HL-60/S4 treated with retinoic acid at 250 ng/mL for 4 days and 3 days (cell line): ENCODE results near the gene GALNT18.

Experiments used
- in situ Hi-C: fragments of 300-500 bp; cut with MboI; formaldehyde crosslinking; loops from 2 replicates; pipeline ENCODE4 v1.7.0; 2022; ENCODE audit warnings: low sequenced_read_pairs

Gene GALNT18

DNA sequence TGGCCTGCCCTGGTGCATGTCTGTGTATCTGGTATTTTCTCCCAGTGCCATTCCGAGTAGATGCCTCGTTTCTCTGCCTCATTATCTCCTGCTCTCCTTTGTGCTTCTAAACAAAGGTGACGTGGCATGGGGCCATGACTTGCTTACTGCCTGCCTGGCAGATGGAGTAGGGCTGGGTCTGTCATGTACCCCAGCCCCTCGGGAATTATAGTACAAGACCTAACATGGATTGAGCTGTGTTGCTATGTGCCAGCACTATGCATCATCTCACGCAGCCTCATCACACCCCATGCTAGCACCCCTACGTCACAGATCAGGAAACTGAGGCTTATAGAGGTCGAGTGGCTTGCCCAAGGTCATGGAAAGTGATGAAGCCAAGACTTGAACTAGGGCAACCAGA is 88.1 kb downstream of the GALNT18 start:
- in situ Hi-C loops: no loop called here

- in situ Hi-C loops: no loop called here
Observed at GRCh38 chr11:11533057-11533456, 88.7 kb downstream of the GALNT18 start.

- in situ Hi-C loops: no loop called here
Observed at GRCh38 chr11:11532574-11532973, 89.2 kb downstream of the GALNT18 start.

- in situ Hi-C loops: no loop called here
Observed at GRCh38 chr11:11531131-11531908, 90.5 kb downstream of the GALNT18 start.

DNA sequence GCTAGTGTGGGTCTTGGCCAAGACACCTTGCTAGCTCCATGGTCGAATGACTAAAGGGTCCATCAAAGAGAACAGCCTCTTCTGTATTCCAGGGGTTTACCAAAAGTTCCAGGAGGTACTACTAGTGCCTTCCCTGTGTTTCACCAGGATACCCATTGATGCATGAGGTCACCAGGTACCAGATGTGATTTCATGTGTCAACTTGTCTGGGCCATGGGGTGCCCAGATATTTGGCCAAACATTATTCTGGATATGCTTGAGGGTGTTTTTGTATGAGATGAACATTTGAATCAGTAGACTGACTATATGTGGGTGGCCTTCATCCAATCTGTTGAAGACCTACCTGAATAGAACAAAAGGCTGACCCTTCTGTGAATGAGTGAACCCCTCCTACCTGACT is 92.8 kb downstream of the GALNT18 start:
- in situ Hi-C loops: no loop called here

GRCh38 chr11:11525283-11525682 is 96.5 kb downstream of the GALNT18 start:
- in situ Hi-C loops: no loop called here

DNA sequence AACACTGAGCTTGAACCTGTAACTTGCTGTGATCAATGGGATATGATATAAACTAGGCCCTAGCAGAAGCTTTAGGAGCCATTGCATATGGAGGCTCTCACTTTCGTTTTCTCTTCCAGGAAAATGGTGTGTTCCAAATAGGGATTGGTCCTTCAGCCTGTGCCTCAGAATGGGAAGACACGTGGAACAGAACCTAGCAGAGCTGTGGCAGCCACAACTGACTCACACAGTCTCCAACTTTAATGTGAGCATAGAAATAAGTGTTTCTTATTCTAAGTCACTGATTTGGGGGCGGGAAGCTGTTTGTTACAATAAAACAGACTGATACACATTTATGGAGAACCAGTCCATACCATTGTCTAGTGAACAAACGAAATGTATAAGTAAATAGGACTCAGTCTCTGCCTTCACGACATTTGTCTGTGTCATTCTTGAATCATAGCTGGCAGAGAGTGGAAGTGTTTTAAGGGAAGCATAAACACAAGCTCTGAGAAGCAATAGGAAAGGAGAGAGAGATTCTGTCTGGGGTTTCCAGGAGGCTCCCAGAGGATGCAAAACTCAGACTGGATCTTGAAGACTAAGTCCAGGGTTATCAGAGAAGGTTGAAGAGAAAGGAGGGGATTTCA is 97.3 kb downstream of the GALNT18 start:
- in situ Hi-C loops: no loop called here

DNA sequence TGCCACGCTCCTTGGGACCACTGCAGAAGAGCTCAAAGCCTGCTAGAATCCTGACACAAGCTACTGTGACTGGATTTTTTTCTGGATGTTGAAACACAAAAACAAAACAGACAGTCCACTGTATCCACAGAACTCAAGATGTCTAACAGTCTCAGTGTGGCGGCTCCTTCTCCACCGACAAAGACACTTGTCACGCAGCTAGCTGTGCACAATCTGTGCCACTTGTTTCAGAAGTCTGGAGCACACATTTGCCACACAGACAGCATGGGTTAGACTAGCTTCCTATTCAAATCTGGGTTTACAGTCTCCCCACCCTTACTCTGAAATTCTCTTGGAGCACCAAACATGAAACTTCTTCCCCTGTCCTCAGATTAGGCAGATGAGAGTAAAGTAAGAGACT is 99.2 kb downstream of the GALNT18 start:
- in situ Hi-C loops: no loop called here

- in situ Hi-C loops: no loop called here
Observed at GRCh38 chr11:11521306-11522002, 100.4 kb downstream of the GALNT18 start.

DNA sequence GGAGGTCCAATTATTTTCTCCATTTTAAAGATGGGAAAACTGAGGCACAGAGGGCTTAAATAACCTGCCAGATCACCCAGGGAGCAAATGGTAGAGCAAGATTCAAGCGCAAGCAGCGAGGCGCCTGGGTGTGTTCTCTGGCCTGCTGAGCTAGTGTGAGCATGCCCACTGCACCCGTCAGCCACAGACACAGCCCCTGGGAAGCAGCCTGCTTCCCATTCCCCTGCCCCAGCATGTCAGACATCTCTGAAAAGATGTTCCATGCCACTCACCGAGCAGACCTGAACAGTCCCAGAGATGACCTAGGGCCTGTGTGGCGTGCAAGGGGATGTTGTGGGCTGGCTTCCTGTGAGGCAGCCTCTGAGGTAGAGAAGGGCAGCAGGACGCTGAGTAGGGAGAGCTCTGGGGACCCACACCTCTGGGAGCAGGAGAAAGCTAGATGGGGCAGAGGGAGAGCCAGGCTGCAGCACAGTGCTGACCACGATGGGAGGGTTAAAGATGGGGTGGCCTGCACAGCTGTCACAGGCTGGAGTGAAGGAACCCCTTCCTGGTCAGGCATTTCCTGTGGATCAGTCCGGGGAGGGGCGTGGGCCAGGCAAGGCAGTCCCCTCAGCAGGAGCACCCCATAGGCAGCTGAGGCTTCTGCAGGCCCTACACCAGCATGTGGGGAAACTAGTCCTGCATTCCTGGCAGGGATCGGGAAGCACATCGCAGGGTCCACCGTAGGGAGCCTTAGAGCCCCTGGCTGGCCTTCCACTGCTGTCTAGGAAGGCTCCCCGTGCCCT is 101.4 kb downstream of the GALNT18 start:
- in situ Hi-C loops: no loop called here

GRCh38 chr11:11519184-11519583 is 102.6 kb downstream of the GALNT18 start:
- in situ Hi-C loops: no loop called here

- in situ Hi-C loops: no loop called here
Observed at GRCh38 chr11:11514246-11514645, 107.6 kb downstream of the GALNT18 start.

DNA sequence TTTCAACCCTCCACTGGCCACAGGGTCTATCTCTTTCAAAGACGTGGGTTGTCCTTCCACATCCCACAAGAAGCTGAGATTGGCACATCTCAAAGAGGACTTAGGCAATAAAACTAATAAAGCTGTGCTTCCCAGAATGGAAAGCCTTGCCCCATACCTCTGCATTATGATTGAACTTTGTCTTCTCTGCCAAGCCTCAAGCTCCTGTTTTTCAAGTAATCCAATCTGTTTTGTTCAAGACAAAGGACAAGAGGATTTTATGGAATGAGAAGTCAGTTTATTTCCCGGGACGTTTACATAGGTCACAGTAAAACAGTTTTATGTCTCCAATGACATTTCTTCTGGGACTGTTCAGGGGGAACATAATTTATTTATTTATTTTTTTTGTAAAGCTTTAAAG is 108.4 kb downstream of the GALNT18 start:
- in situ Hi-C loops: no loop called here

DNA sequence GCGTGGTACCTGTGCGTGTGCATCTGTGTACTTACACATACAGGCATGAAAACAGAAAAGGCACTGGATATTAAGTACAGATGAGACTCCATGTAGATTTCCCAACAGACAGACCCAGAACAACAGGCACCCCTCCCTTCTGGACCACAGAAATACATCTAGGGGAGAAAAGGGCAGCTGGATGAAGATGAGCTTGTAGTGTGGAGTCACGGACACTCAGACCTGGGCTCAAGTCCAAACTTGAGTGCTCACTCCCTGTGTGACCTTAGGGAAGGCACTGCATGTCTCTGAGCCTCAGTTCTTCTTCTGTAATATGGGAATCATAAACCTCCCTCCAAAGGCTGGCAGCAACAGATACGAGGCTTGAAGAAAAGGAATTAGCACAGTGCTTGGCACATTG is 108.9 kb downstream of the GALNT18 start:
- in situ Hi-C loops: no loop called here

GRCh38 chr11:11512502-11512901 is 109.3 kb downstream of the GALNT18 start:
- in situ Hi-C loops: no loop called here

DNA sequence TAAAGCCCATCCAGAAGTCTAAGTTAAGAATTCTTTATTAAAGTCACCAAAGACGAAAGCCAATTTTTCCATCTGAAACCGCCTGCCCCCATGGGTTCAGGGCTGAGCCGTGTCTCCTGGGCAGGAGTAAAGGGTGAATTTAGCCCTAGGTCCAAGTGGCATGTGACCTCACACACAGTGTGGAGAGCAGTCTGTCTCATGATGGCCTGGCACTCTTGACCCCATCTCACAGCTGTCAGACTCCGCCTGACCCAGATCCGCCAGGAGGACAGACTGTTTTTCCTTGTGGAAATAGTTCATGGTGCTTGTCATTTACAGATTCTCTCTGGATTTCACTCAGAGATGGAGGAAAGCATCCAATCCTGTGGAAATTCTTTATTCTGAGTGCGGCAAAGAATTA is 109.7 kb downstream of the GALNT18 start:
- in situ Hi-C loops: no loop called here

GRCh38 chr11:11510939-11511338 is 110.9 kb downstream of the GALNT18 start:
- in situ Hi-C loops: no loop called here

- in situ Hi-C loops: no loop called here
Observed at GRCh38 chr11:11505692-11506091, 116.1 kb downstream of the GALNT18 start.

DNA sequence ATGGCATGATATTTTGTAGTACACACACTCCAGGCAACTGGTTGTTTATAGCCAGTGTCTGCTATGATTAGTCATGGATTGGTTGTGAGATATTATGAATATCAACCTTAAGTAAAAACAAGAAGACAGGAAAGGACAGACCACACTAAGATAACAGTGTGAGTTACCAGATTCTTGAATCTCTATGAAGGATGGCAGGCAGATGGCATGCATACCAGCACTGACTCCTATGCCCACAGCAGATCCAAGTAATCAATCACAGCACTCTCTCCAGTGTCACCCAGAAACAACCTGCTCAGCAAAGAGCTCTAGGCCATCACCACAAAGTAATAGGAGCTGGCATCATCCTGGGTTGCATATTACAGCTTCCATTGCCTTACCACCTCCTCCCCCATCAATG is 116.6 kb downstream of the GALNT18 start:
- in situ Hi-C loops: no loop called here

DNA sequence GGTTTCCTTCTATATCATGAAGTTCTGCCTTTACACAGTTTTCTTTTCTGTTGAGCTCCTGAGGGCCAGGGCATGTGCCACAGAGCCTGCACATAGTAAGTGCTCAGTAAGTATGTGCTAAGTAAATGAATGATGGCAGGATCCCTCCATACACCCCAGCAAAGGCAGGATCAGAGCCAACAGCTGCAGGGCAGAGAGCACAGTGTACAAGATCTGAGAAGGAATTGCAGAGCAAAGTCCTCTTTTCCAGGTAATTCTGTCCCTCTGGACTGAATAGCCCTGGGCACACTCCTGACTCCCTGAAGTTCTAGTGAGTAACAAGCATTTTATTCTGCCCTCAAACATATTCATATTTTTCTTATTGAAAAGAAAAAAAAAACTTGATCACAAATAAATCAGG is 117.7 kb downstream of the GALNT18 start:
- in situ Hi-C loops: no loop called here

DNA sequence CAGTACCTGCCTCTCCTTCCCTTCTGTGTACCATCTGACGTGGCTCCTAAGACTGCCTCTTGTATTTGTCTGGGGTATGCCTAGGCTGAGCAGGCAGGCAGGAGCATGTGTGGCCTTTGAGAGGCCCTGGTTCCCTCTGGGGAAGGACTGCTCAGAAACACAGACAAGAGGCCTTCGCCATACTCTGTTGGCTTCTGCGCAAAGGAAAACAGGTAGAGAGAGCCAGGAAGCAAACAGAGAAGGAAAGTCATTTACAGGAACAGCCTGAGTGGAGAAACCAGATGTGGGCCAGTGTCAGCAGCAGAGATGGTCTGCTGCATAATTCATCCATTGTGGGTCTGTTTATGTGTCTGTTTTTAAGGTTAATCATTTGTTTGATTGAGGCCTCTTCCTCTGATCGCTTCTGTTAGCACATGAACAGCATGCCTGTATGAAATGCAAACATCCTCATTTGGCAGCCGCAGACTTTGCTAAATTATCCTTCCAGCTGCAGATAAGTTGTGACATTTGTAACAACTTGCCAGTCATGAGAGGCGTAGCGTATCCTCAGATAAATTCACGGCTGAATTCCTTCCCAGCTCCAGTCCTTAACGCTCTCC is 119.4 kb downstream of the GALNT18 start:
- in situ Hi-C loops: no loop called here
